HG03159 (cell line): ENCODE results near the gene BEGAIN.

Source experiments
- ATAC-seq: cut with Tn5 transposase; IDR thresholded peaks from one replicate; pipeline ENCODE4 v1.9.1; 2021; ENCODE audit warnings: mild to moderate bottlenecking, moderate library complexity; ENCODE audit not compliant: unreplicated experiment

Gene BEGAIN

DNA sequence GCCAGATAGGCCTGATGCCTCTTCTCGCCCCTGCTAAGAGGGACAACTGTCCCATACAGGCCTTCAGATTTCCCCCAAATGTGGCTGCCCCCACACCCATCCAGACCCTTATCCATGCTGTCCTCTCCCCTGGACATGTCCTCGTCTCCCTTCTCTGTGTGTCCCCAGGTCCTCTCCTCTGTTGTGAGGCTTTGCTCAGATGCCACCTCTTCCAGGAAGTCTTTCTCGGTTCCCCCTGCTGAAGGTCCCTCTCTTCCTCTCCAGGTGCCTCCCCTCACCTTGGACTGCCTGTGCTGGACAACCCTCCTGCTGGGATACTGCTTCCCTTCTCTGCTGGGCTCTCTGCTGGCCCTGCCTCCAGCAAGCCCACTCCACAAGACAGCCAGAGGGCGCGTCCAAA, 33.7 kb downstream of the BEGAIN start:
- no peak for ATAC-seq

DNA sequence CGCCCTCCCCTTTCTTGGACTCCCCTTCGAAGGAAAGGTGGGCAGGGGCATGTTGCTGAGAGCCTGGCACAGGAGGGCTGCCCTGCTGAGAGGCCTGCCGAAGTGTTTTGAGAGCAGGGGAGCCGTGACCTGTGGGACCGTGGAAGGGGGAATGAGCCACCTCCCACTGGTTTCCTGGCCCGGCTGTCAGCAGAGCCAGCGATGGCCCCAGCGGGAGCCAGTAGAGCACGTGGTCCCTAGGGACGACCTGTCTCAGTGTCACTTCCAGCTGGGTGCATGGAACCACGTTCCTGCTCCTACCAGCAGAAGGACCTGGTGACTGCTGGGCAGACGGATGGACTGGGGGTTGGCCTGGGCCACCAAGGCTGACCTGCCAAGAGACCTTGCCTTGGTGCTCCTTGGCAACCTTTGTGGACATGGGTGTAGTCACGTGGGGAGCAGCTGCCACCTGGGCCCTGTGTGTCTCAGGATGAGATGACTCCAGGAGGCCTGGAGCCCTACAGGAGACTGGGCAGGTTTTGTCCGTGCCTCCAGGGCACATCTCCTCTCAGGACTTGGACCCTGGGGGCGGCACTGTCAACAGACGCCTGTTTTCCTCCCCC, 34.6 kb downstream of the BEGAIN start:
- ATAC-seq: no peak

DNA sequence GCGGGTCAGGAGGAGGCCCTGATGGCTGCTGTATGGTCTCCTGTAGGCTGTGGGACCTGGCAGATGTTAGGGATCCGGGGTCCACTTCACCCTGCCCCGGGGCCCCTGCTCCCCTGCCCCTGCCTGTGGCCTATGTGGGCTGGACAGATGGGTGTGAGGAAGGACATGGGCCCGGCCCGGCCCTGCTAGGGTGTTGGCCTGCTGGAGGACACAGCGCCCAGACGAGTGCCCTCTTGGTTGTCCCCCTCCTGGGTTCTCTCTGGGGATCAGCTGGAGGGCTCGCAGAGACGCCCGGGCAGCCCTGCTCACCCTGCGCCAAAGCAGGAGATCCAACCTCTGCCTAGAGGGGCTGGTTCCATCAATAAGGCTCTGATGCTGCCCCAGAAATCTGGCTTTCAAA, 36.2 kb downstream of the BEGAIN start:
- no peak for ATAC-seq

DNA sequence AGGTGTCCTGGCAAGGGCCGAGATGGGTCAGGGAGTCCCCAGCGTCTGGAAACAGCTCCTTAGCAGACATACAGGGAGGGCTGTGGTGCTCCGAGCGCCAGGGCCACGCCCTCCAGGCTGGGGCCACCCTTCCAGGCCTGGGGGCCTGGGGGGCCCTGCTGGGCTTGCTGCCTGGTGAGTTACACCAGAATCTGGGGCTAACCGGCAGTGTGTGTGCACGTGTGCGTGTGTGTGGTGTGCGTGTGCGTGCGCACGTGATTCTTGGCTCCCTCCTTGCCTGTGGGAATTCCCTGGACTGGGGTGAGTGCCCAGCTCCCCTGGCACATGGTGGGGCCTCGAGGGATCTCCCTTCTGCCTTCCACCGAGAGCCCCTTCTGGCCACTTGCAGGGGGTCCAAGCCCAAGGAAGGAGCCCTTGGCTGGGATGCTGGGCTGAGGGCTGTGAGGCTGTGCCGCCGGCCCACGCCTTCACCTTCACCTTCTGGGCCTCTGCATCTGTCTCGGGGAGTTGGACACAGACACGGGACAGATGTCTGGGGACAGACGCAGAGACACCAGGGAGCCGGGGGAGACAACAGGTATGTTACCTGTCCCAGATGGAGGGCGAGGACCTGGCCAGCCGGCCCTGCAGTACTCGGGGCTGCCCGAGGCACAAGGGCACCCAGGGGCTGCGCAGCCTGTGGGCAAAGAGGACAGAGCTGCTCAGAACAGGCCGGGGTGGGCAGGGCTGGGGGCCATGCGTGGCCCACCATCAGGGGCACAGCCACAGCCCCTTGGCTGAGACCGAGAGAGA, 37.2 kb downstream of the BEGAIN start:
- ATAC-seq: no peak

DNA sequence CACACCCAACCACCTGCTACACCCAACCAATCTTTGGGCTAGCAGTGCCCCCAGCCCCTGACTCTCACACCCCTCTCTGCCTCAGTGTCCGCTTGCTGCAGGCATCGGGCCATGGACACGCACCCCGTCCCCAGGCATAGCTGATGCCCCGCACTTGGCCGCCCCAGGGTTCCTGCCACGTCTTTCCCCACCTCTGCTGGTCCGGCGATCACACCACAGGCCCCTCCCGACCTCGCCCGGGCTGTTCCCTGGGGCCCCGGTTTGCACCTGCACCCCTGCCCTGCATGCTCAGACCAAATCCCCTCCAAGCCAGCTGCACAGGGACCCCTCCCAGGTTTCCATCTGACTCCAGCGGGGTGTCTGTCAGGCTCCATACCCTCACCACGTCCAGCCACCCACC, 38.3 kb downstream of the BEGAIN start:
- ATAC-seq: no peak

DNA sequence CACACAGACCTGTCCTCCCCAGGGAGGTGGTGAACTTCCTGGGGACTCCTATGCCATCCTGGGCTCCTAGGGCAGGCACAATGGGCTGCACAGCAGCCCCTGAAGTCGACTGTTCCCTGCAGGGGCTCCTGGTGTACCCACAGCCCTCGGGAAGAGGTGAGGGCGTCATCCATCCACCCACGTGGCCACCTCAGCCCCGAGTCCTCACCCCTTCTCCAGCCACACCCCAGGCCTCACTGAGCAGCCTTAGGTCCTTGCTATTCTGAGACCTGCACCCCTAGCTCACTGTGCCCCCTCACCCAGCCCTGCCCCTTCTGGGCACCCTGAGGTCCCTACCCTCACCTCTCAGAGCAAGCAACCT, 38.9 kb downstream of the BEGAIN start:
- ATAC-seq: no peak

DNA sequence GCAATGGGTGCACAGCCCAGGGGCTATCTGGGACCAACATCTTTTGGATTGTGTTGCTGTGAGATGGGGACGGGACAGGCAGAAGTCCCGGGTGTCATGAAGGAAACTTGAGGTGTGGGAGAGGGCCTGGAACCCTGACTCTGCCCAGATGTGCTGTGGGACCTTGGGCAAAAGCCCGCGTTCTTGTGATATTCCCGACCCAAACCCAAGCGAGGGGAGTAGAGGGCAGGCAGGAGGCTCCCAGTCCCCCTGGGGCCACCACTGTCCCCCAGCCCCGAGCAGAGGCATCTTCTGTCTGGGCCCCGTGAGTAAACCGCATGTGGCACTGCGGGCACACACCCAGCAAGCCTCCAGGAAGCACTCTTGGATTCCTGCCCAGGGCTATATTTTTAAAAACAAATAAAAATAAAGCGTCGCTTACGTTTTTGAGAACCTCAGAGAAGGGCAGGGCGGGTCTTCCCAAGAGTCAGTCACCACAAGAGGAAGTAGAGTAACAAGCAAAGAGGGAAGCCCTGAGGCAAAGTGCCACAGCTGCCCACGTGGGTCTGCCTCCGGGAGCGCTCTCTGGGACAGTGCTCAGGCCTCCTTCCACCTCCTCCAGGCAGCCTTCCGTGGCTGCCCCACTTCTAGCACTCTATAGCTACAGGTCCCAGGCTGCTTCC, 39.5 kb downstream of the BEGAIN start:
- ATAC-seq: no peak

DNA sequence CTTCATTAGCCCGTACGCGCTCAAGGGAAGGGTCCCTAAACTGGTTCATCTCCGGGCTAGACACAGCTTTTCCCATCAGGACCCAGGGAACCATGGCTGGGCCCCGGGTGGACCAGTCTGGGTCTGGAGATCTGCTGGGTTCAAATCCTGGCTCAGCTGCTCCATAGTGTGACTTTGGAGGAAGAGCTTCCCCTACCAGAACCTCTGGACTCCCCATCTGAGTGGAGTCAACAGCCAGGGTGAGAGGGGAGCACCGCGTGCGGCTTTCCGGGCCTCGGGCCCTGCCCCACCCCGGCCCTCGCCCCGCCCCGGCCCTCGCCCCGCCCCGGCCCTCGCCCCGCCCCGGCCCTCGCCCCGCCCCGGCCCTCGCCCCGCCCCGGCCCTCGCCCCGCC, 41.2 kb downstream of the BEGAIN start:
- ATAC-seq: no peak

DNA sequence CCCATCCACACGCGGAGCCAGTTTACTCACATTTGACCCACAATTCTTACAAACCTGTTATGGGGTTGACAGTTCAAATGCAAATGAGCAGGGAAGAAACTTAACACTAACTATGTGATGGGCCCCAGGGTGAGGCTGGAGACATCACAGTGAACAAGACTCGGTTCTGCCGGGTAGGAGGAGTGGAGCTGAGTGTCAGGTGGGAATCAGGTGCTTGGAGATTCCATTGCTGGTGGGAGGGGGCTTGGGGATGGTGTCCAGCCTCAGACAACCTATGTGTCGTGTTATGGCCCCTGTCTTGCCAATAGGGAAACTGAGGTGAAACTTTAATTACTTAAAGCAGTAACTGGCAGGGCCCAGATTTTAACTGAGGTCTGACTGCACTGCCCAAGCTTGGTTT, 41.9 kb downstream of the BEGAIN start:
- no peak for ATAC-seq

DNA sequence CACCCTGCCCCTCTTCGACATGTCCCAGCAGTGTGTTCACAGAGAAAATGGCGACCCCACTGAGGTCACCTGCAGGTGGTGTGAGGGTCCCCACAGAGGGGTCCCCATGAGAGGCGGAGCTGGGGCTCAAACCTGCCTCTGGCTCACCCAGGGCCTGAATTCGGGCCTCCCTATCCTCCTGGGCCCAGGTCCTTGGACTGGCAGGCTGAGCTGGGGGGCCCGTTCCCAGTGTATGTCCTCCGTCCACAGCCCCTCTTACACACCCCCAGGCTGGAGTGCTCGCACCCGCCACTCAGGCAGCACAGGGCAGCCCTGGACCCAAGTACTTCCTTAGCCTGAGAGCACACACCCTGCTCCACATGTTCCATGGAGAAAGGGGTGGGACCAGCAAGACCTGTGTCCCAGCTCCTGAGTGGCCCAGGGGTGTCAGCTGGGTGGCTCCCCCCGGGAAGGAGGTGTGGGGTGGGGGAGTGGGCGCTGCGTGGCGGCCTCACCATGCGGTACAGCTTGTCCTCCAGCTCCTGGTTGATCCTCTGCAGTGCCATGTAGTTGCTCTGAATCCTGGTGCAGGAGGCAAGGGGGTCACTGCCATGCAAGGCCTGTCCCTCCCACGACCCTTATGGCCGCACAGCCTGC, 42.6 kb downstream of the BEGAIN start:
- ATAC-seq: no peak

DNA sequence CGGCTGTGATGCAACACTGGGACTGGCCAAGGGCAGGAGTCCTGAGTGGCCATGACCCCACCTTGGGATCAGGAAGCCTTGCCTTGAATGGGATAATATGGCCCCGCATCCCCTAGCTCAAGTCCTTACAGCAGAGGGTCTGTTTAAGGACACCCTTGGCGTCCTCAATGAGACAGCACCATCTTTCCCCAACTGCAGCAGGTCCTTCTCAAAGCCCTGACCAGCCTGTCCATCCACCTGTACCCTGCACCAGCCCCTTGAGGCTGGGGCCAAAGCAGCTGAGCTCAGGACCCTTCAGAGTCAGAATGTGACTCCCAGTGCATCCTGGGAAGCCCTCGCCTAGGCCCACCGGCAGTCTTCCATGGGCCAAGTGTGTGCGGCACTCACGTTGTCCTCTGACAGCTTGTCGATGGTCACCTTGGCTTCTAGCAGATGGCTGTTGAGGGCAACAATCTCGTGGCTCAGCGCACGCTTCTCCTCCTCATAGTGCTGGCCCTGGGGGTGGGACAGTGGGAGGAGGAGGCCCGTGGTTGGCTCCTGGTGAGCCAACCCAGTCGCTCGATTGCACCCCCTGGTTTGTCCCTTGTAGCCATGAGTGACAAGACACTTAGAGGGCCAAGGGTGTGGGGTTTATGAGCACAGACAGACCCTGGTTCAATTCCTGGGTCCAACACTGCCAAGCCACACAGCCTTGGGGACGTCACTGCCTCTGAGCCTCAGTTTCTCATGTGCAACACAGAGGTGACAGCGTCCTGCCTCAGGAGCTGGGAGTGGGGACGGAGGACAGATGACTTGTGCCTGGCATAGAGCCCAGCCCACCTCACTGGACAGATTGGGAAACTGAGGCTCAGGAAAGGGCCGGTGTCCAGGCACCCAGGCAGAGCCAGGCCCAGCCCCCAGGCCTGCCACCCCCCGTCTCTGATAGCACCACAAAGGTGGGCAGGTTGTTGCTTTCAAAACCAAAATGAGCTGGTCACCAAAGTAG, 43.5 kb downstream of the BEGAIN start:
- no peak for ATAC-seq

DNA sequence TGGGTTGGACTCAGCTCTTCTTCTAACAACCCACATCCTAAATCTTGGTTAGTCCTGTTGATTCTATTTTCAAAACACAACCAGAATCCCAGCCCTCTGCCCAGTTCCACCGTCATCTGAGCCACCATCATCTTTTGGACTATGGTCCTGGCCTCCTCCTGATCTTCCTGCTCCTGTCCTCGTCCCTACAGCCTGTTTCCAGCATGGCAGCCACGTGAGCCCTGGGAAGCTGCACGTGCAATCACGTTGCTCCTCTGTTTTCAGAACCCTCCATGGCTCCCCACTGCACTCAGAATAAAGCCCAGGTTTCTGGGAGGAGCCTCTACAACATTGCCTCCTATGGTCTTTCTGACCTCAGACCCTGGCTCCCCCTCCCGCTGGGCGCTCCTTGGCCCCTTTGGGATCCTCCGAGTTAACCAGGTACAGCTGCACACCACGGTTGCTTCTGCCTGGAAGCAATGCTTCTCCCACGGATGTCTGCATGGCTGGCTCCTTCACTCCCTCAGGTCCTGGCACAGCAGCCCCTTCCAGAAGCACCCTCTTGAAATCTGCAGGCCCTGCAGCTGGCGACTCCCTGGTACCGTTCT, 44.5 kb downstream of the BEGAIN start:
- no peak for ATAC-seq

DNA sequence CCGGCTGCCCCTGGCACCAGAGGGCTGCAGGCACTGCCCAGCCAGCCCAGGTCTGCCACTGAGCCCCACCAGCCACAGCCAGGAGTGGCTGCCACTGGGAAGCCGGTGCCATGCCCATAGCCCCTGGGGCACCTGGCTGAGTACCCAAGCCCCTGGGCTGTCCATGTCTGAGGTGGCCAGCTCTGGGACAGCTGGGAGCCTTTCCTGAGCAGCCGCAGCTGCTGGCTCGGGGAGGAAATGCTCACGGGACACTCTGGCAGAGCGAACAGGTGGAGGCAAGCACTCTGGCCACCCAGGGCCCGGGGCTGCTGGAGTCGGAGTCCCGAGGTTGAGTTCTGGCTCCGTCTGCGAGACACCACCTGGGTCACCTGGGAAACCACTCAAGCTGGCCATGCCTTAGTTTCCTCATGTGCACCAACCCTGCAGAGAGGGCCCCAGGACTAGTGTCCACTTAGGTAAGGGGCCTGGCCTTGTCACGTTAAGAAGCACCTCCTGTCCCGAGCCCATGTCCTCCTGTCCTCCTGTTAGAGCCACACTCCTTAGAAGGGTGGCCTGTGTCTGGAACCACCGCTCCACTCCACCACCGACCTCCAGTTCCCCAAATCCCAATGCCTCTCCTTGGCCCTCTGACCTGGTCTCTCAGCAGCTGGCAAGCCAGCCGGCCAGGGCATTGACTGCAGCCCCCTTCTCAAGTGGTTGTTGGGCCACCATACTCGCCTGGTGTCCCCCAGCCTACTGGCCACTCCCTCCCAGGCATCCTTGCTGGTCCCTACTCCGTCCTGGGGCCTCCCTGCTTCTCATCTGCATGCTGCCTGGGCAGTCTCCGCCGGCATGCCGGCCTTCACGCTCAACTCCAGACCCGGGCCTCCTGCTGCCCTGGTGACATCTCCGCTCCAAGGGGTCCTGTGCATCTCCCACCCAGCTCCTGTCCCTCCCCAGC, 45.3 kb downstream of the BEGAIN start:
- ATAC-seq: no peak

DNA sequence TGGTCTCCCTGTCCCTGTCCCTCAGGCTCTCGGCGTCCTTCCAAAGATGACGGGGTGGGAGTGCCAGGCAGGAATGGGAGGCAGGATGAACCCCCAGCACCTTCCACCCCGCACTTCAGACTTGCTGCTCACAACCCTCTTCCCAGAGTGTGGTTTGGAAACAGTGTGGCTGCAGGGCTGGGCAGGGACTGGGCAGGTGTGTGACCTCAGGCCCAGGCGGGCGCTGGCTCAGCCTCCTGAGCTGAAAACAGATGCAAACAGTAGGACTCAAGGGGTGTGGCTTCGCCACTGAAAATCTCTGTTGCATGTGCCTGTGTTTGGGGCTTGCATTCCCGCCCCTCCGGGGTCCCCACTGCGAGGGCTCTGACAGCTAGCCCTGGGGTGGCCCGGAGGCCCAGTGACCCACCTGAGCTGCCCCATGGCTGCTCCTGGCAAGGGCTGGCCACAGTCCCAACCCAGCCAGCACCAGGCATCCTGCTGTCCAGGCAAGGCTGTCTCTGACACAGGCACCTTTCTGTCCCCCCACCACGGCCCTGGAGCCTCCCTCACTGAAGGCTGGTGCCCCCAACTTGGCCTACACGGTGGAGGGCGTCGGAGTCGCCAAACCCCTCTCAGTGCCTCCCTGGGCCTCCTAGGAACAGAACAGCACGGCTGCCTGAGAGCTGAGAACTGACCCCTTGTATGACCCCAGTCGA, 46.1 kb downstream of the BEGAIN start:
- ATAC-seq: no peak

DNA sequence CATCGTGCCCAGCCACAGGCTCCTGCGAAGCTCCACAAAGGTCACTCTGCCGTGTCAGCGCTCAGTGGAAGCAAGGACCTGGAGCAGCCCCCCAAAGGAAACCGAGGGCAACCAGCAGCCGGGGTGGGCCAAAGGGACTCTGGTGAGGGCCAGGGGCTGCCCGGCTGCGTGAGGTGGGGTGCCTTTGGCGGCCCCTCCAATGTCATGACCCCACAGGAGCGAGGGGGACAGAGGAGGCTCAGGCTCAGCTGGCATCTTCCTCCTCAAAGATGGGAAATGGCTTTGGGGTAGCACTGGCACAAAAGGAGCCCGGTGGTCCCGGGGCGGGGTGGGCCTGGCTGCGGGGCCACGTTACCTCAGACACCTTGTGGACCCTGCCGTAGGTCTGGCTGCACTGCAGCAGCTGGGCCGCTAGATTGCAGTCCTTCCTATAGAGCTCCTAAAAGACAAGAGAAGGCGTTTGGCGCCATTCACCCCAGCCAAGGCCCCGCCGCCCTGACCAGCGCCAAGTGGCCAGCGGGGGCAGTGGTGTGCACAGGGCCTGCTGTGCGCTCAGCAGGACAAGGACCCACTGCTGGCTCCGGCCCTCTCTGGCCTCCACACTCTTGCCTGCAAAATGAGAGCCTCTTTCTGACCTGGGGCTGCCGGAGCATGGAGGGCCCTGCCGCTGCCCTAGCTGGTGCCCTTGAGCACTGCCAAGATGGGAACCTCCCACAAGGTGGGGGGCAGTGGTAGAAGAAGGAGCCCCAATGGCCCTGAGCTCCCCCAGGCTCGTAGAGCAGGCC, 46.9 kb downstream of the BEGAIN start:
- ATAC-seq: no peak

DNA sequence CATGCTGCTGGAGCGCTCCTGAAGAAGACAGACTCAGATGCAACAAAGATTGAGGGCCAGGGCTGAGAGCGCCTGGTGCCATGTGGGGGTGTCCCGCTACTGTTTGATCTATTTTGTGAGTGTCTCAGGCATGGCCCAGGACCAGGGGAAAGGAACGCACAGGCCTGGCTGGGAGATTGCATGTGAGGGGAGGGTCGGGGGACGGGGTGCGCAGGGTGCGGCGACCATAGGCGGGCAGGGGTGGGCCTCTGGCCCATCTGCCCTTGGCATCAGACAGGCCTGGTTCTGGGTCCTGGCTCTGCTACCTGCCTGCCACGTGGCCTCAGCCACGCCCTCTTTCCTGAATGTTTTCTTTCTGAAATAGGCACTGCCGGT, 47.5 kb downstream of the BEGAIN start:
- no peak for ATAC-seq

DNA sequence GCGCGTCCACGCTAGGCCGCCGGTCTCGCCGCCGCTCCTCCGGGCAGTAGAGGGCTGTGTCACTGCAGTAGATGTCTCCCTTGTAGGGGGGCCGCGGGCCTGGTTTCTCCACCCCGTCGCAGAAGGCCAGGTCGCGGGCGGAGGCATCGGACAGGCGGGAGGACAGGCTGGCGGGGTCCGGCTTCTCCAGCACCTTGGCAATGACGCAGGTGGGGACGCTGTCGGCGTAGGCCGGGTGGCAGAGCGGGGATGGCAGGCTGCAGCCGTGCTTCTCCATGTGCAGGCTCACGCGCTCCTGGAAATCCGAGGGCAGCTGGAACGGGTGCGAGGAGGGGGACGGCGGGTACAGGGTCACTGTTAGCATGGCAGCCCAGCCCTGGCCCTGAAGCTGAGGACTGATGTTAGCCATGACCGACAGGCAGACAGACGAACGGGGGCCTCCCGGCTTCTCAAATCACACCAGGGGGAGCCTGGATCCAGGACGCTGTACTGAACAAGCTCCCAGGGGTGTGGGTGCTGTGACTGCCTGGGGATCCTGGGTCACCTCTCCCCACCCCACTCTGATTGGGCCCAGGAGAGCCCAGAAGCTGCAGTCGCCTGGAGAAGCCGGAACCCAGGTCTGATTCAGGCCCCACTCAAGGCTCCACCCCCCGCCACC, 48.1 kb downstream of the BEGAIN start:
- no peak for ATAC-seq
